GM12801 (cell line): ENCODE results near the gene SUN1.

Source experiments
- CTCF ChIP-seq: IDR thresholded peaks from one replicate; pipeline ENCODE4 v1.5.1; 2011; ENCODE audit warnings: control low read depth; ENCODE audit not compliant: insufficient read length; ENCODE audit errors: extremely low read depth

The SUN1 gene

GRCh38 chr7:787332-788240, 44.7 kb upstream of the SUN1 start:
- no peak for TF ChIP-seq CTCF

GRCh38 chr7:791519-791918, 40.8 kb upstream of the SUN1 start:
- no peak for TF ChIP-seq CTCF

GRCh38 chr7:794207-794606, 38.1 kb upstream of the SUN1 start:
- no peak for TF ChIP-seq CTCF

DNA sequence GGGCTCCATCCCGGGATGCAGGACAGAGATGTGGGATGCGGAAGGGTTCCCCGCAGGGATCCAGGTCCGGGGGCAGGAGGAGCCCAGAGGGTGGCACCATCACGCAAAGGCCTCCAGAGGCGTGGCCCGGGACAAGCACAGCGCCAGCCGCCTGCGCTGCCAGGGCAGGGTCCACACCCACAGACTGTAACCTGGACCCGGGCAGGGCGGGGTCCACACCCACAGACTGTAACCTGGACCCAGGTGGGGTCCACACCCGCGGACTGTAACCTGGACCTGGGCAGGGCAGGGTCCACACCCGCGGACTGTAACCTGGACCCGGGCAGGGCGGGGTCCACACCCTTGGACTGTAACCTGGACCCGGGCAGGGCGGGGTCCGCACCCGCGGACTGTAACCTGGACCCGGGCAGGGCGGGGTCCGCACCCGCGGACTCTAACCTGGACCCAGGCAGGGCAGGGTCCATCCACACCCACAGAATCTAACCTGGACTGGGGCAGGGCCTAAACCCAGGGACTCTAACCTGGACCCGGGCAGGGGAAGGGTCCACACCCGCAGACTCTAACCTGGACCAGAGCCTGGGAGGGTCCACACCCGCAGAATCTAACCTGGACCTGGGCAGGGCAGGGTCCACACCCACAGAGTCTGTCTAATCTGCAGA, 37.5 kb upstream of the SUN1 start:
- no peak for TF ChIP-seq CTCF

- no peak for TF ChIP-seq CTCF
Measured at GRCh38 chr7:798921-799470, 33.3 kb upstream of the SUN1 start.

DNA sequence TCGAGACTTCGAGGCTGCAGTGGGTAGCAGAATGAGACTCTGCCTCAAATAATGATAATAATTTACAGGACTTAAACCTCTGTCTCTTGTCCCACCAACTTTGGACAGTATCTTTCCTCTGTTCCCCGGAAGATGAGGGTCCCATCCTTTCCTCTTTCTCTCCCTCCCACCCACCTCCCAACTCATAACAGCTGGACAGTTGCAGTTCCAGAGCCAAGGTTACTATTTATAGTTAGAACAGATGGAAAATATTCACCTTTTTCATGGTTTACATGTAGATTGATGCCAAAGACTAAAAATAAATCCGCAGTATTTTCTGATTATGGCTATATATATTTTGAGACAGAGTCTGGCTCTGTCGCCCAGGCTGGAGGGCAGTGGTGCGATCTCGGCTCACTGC, 31.6 kb upstream of the SUN1 start:
- TF ChIP-seq CTCF = no peak

DNA sequence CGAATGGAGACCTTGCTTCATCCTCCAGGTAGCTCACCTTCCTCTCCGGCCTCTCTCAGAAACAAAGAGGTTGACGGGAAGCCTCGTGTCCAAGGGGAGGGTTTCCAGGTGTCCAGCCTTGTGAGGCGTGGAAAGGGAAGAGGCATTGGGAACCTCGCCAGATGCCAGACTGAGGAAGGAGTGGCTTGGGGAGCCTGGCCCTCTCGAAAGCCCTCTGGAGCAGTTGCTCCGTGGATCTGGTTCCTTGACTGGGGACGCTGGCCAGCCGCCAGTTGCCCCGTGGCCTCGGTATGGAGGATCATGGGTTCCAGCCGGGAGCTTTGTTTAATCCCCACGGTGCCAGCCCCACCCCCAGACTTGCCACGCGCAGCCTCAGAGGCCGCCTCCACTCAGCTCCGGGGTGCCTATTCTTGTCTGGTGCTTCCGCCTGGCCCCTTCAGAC, 30.3 kb upstream of the SUN1 start:
- TF ChIP-seq CTCF = no peak
